Adrenal gland (tissue), 5 donors: ENCODE results near the gene MTUS2.

Experiments used
- CTCF ChIP-seq, 6 experiments: fragments of 450-650 bp in 4 of 6; fragments of 200-600 bp in 2 of 6; sonication (generic) in 1 of 6; IDR thresholded peaks; 1 replicate in 5 of 6; 2 replicates in 1 of 6; pipeline versions ENCODE4 v1.5.1 to v1.8.0; 2016 to 2021; ENCODE audit warnings: antibody characterized with exemption in 6 of 6, mild to moderate bottlenecking in 2 of 6, moderate library complexity in 1 of 6
- POLR2A ChIP-seq, 2 donors: fragments of 450-650 bp; IDR thresholded peaks; one replicate each; pipeline ENCODE4 v1.6.1; 2017; ENCODE audit warnings: antibody characterized with exemption in 2 of 2, mild to moderate bottlenecking in 2 of 2, moderate library complexity in 1 of 2
- donor health status: DM: no; HTN: no; CAD: no.

GRCh38 chr13:29507356-29507755, 687.2 kb downstream of the MTUS2 start:
- TF ChIP-seq CTCF (IDR thresholded peaks at IDR 0.05) (no peak), POLR2A (IDR thresholded peaks at IDR 0.05) (no peak)
